GM18951 (cell line): ENCODE results near the gene GNAI2.
A peak's percentile ranks its signal among the peaks of the same experiment; 100 is the strongest.
"Not testable (repeated sequence)": the region's sequence is repeated elsewhere in the genome, so short reads cannot be mapped to it uniquely, and the experiment has no call there.

ENCODE experiments used
- POLR2A ChIP-seq: IDR thresholded peaks from 4 replicates; pipeline ENCODE4 v1.6.1; 2011; ENCODE audit warnings: mild to moderate bottlenecking; ENCODE audit not compliant: insufficient read length, insufficient read depth; ENCODE audit errors: extremely low read depth
- in situ Hi-C: fragments of 300-500 bp; cut with MboI; formaldehyde crosslinking; loops from one replicate; pipeline ENCODE4 v1.12.0; 2022; ENCODE audit warnings: low sequenced_read_pairs, mixed read lengths, inconsistent platforms; ENCODE audit not compliant: unreplicated experiment

GNAI2 gene

DNA sequence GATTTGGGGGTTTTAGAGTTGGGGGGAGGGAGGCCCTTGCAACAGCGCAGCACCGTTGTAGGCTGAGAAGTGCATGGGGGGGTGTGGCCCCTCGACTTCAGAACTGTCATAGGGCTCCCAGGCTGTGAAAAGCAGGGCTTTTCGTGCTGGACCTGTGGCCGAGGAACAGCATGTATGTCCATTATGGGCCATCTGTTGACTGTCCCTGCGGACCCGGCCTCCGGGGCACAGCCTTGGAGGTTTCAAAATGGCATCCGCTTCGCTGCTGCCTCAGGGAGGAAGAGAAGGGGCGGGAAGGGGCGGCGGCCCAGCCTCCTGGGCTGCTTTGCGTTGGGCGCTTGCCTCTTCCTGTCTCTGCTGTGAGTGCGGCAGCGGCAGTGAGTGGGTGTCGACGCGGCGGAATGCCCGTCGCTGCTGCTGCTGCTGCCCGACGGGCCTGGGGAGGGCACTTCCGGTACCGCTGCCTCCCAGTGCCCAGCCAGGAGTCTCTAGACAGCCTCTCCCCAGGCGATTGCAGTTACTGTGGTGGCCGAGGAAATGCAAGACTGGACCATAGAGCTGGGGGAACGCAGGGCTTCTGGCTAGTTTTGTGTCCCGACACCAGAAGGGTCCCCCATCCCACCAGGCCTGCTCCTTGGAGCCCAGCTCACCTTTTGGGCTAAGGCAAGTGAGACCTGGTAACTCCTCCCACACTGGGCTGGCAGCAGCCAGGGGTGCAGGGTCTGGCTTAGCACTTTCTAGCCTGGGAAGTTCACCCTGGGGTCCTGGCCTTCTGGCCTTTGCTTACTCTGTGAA, 1.9 kb downstream of the GNAI2 start:
- TF ChIP-seq POLR2A, result peak; percentile 72
- in situ Hi-C loops, result no loop called here

DNA sequence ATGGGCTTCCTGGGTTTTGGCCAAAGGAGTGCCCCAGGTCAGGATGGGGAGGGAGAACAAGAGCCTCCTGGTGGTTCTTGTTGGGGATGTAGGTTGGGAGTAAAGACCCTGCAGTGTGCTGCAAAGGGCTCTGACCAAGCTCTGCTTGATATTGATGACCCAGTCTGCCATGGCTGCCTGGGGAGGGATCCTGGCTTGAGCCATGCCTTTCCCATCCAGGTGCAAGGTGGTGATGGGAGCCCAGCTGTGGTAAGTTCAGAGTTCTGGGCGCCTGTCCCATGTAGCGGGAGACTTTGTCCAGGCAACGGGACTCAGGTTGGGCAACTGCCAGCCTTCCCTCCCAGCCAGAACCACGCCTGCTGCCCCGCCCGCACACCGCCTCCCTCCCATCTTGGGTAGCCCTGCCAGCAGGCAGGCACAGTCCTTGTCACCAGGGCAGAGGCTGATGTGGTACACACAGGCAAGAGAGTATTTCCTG, 2.6 kb downstream of the GNAI2 start:
- in situ Hi-C loops, result no loop called here

DNA sequence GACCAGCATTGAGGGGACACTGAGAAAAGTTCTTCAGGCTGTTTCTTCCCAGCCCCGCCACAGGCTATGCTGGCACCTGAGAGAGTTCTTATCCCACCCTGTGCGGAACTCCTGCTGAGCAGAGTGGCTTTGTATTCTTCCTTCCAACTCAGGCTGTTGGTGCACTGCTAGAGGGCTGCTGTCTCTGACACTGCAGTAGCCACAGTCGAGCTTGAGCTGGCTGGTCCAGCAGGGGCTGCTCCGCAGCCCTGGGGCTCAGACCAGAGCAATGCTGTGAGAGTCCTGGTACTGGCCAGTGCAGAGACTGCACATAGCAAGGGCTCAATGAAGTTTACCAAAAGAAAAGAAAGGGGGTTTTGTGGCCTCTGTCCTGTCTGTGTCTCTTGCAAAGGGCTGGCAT, 3.6 kb downstream of the GNAI2 start:
- in situ Hi-C loops, result no loop called here
- no peak for TF ChIP-seq POLR2A

More for the DNA sequence above, 2.6 kb downstream of the GNAI2 start:
- TF ChIP-seq POLR2A, result no peak

DNA sequence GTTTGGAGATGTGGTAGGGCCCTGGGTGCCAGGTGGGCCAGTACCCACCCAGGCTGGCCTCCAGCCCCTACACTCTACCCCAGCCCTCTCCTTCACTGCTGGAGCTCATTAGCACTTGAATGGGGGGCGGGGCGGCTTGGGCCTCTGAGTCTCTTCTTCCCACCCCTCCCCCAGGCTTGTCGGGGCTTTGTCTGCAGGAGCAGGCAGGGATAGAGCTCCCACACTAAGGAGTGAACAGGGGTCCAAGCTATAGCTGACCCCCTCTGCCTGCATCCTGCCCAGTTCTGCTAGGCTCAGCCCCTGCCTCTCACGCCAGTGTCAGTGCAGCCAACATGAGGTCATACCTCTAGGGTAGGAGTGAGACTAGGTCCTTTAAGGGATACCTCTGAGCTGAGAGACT, 5.2 kb downstream of the GNAI2 start:
- peak; percentile 10 for TF ChIP-seq POLR2A
- in situ Hi-C loops, result no loop called here

DNA sequence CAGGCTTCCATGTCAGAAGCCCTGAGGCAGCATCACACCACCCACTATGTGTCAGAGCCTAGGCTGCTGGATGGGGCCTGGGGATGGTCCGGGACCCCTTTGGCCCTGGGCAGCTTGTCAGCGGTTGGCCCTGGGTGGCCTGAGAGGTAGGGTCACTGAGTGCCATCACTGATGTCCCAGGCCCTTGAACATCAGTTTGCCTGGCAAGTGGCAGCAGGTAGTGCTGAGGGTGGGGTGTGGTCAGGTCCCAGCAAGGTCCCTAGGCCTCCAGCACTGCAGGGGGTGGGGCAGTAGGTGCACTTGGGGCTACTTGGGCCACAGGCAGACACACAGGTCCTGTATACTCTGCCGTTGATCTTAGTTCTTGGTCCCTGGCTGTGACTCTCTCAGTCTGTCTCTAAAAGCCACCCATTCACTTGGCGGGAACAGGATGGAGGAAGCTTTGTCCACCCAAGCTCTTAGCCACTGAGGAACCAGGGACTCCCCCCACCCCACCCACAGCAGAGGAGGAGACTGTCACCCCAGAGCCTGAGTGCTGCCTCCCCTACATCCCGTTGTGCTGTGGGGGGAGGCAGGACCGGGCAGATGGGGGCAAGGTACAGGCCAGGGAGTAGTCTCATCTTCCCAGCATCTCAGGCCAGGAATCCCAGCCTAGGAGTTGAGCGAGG, 5.8 kb downstream of the GNAI2 start:
- TF ChIP-seq POLR2A, result no peak
- in situ Hi-C loops, result no loop called here

DNA sequence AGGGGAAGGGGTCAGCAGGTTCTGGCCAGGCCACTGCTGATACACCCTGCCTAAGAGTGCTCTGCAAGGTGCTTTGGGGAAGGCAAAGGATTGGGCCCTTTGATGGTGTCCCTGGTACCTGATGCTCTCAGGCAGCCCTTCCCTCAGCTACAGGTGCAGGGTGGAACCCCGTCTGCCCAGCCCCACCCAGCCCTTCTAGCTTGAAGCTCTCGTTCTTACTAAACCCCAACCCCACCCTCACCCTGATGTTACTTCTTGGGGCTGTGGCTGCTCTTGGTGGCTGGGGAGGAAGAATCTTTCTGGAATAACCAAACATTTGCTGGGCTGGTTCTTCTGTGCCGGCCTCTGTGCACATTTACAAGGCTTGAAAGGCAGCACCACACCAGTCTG, 6.4 kb downstream of the GNAI2 start:
- no peak for TF ChIP-seq POLR2A

DNA sequence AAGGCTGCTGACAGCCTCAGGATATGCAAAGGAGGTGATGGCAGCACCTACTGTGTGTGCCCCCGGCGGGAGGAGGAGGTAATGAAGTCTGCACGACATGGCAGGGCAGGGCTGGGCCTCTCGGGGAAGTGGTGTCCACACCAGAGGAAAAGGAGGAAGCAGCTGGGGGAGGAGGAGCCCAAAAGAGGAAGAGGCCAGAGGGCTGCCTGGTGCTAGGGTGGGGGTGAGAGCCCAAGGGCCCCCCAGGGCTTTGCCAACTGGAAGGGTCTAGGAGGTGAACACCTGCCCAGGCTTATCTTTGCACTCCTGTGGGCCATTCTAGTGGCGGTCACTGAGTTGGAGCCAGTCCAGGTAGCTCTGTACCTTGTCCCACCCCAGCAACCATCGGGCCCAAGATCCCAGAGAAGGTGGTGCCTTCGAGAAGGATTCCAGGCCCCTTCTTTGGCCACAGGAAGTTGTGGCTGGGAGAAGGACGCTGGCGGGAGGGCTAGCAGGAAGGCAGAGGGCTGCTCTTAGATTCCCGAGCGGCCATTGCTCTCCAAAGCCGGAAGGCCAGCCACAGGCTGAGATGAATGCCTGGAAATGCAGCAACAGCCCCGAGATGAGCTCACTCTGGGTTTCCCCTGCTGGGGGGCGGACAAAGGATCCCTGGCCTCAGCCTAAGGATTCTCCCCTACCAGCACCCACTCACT, 7.0 kb downstream of the GNAI2 start:
- TF ChIP-seq POLR2A, result no peak
- in situ Hi-C loops, result no loop called here

More for the DNA sequence above, 6.4 kb downstream of the GNAI2 start:
- in situ Hi-C loops, result no loop called here

DNA sequence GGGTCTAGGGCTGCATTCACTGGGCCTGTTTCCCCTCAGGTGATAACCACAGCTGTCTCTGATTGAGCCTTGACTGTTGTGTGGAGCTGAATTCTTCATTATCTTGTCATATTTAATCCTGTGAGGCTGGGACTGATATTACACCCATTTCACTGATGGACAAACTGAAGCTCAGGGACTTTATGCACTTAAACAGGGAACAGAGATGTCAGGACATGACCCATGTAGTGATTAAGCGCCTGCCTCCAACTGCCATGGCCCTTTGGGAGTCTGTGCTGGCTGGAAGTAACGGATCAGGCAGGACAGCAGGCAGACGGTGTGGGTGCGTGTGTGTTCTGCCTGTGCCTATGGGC, 7.5 kb downstream of the GNAI2 start:
- no peak for TF ChIP-seq POLR2A
- in situ Hi-C loops, result no loop called here

DNA sequence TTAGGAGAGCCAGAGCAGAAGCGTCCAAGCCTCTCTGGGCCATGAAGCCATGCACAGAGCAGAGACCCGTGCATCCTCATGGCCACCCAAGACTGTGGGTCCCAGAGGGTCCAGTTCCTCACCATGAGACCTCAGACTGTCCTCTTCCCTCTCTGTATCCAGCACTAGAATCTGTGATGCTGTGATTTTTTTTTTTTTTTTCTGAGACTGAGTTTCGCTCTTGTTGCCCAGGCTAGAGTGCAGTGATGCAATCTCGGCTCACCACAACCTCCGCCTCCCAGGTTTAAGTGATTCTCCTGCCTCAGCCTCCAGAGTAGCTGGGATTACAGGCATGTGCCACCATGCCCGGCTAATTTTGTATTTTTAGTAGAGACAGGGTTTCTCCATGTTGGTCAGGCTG, 8.8 kb downstream of the GNAI2 start:
- in situ Hi-C loops, result not testable (repeated sequence)

DNA sequence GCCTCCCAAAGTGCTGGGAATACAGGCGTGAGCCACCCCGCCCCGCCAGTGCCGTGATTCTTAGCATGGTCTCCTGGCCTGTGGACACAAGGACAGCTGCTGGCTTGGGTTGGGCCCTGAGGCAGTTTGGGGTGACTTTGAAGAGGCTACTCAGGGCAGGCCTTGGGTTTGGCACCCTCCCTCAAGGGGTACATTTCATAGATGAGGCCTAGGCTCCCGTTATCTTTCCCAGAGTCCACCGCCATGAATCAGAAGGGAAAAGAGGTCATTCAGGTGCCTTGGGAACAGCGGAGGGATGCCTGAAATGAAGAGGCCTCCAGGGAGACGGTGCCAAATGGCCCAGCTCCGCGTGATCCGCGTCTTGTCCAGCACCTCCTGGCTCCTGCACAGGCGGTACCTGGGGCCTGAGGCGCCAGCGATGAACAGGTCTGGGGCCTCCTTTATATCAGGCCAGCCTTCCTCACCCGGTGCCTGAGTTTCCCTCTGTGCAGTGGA, 9.3 kb downstream of the GNAI2 start:
- TF ChIP-seq POLR2A, result no peak
- in situ Hi-C loops, result no loop called here

DNA sequence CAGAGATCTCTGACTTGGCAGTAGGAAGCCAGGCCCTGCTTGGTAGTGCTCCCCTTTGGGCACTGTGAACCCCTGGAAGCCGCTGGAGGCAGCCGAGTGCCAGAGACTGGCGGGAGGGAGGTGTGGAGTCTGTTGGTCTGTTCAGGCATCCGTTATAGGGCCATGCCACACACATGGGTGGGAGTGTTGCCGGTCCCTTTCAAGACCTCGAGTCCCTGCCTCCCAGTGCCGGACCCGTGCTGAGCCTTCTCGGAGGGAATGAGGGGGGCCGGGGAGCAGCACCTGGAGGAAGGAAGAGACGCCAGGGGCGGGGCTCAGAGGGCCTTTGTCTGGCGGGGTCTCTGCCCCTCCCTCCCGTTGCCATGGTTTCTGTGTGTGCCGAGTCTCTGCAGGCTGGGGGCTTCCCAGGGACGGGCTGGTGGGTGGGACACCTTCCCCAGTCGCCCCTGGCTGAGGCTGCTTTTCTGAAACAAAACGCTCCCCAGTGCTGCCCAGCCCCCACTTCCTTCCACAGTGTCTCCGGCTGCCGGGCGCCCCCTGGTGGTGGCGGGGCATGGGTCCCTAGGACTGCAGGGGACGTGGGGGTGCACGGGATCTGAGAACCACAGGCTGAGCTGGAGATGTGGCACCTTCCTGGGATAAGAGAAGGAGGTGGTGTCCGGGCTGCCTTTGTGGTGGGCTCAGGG, 10.0 kb downstream of the GNAI2 start:
- in situ Hi-C loops, result no loop called here
- no peak for TF ChIP-seq POLR2A

DNA sequence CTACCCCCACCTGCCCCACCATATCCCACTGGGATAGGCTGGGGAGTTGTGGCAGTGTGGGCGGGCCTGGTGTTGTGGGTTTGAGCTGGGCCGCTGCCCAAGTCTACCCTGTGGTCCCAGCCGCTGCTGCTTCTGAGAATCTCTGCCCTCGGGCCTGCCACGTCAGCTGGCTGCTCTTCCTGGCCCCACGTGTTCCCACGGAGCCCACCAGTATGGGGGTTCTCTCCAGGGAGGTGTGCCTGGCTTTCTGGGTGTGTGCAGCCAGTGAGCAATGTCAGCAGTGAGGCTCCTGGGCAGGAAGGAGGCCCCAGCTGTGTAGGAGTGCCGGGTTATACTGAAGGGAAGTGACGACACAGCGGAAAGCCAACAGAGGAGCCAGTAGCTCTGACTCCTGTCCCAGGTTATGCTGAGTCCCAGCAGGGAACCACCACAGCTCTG, 10.5 kb downstream of the GNAI2 start:
- in situ Hi-C loops, result no loop called here

DNA sequence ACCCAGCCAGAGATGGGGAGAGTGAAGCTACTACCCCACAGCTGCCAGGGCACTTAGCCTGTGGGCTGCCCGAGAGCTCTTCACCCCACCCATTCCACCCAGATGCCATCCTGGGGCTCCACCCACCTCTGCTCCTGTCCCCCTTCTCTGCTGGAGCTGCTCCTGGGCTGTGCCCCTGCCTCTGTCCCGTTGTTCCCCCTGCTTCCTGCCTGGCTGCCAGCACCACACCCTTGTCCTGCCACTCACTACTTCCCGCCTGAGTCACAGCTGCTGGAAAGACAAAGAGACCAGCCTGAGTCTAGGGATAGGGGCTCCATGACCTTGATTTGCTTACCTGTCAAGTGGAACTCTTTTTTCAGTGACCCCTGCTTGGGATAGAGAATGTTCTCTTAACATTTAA, 12.4 kb downstream of the GNAI2 start:
- in situ Hi-C loops, result no loop called here
- TF ChIP-seq POLR2A, result no peak

More for the DNA sequence above, 10.5 kb downstream of the GNAI2 start:
- TF ChIP-seq POLR2A, result no peak
